Liver (tissue), 3 donors: Measurements from ENCODE around the gene MOV10.

Source experiments
- EGR1 ChIP-seq, 2 donors: IDR thresholded peaks; 2 replicates each; pipeline ENCODE4 v1.6.1; 2016 to 2018; ENCODE audit warnings: antibody characterized with exemption in 2 of 2, low read depth in 2 of 2
- GABPA ChIP-seq, 2 donors: IDR thresholded peaks in 1 of 2; conservative IDR thresholded peaks in 1 of 2; 2 replicates each; pipeline ENCODE4 v1.6.1; 2016; ENCODE audit warnings: antibody characterized with exemption in 2 of 2, mild to moderate bottlenecking in 1 of 2, moderate library complexity in 1 of 2
- HNF4G ChIP-seq: IDR thresholded peaks from 2 replicates; pipeline ENCODE4 v1.6.1; 2016; ENCODE audit warnings: antibody characterized with exemption
- JUND ChIP-seq, 2 donors: IDR thresholded peaks; 2 replicates each; pipeline ENCODE4 v1.6.1; 2016; ENCODE audit warnings: antibody characterized with exemption in 2 of 2
- RAD21 ChIP-seq, 2 donors: IDR thresholded peaks; 2 replicates each; pipeline ENCODE4 v1.6.1; 2016; ENCODE audit warnings: antibody characterized with exemption in 2 of 2, mild to moderate bottlenecking in 2 of 2
- RXRA ChIP-seq, 2 donors: IDR thresholded peaks; 2 replicates each; pipeline ENCODE4 v1.6.1; 2017 to 2018; ENCODE audit warnings: antibody characterized with exemption in 2 of 2, mild to moderate bottlenecking in 1 of 2
- SP1 ChIP-seq: IDR thresholded peaks from 2 replicates; pipeline ENCODE4 v1.6.1; 2018; ENCODE audit warnings: antibody characterized with exemption, mild to moderate bottlenecking
- TAF1 ChIP-seq: conservative IDR thresholded peaks from 2 replicates; pipeline ENCODE4 v1.6.1; 2016; ENCODE audit warnings: antibody characterized with exemption, mild to moderate bottlenecking
- YY1 ChIP-seq: IDR thresholded peaks from 2 replicates; pipeline ENCODE4 v1.6.1; 2016; ENCODE audit warnings: antibody characterized with exemption, mild to moderate bottlenecking
- TF ChIP-seq, protein P1 (sequence below): fragments of 150-350 bp; IDR thresholded peaks from 2 replicates; pipeline ENCODE4 v1.5.1; 2017; ENCODE audit warnings: improper control_type of control experiment, low read depth, low read length; ENCODE audit not compliant: missing input control
- TF ChIP-seq, protein P2 (sequence below): IDR thresholded peaks from 2 replicates; pipeline ENCODE4 v1.6.1; 2016; ENCODE audit warnings: antibody characterized with exemption, mild to moderate bottlenecking
- TF ChIP-seq, protein P3 (sequence below): IDR thresholded peaks from 2 replicates; pipeline ENCODE4 v1.6.1; 2016; ENCODE audit warnings: antibody characterized with exemption
- TF ChIP-seq, protein P4 (sequence below): IDR thresholded peaks from 2 replicates; pipeline ENCODE4 v1.6.1; 2016; ENCODE audit warnings: antibody characterized with exemption
- donor health status: healthy.
- donor health status: healthy.

DNA sequence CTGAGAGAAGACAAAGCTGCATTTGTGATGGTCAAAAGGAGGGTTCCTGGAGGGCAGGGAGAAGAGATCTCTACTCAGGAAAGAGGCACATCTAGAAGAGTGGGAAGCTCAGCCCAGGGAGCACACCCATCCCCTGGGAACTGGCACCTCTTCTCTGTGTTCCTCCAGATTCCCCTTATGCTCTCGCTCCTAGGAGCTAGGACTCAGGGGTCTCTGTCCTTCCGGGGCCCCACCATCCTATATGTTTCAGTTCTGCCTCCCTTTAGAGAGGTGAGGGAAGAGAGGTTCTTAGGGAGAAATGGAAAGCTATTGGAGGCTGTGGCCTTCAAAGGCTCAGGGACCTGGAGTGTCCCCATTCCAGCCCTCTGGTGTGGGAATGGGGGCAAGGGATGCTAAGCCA is 45.2 kb downstream of the MOV10 start:
- TF ChIP-seq JUND (IDR thresholded peaks at IDR 0.05) (no peak), SP1 (no peak), TAF1 (no peak), YY1 (no peak), RAD21 (IDR thresholded peaks at IDR 0.05) (no peak), RXRA (IDR thresholded peaks at IDR 0.05) (no peak), GABPA (IDR thresholded peaks at IDR 0.05 in 1 of 2, conservative IDR thresholded peaks at IDR 0.05 in 1 of 2) (no peak), EGR1 (IDR thresholded peaks at IDR 0.05; ENCODE audit: low read depth in 2 of 2) (no peak), HNF4G (no peak)
- TF ChIP-seq, protein P1, sequence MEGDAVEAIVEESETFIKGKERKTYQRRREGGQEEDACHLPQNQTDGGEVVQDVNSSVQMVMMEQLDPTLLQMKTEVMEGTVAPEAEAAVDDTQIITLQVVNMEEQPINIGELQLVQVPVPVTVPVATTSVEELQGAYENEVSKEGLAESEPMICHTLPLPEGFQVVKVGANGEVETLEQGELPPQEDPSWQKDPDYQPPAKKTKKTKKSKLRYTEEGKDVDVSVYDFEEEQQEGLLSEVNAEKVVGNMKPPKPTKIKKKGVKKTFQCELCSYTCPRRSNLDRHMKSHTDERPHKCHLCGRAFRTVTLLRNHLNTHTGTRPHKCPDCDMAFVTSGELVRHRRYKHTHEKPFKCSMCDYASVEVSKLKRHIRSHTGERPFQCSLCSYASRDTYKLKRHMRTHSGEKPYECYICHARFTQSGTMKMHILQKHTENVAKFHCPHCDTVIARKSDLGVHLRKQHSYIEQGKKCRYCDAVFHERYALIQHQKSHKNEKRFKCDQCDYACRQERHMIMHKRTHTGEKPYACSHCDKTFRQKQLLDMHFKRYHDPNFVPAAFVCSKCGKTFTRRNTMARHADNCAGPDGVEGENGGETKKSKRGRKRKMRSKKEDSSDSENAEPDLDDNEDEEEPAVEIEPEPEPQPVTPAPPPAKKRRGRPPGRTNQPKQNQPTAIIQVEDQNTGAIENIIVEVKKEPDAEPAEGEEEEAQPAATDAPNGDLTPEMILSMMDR, result no peak
- TF ChIP-seq, protein P2, sequence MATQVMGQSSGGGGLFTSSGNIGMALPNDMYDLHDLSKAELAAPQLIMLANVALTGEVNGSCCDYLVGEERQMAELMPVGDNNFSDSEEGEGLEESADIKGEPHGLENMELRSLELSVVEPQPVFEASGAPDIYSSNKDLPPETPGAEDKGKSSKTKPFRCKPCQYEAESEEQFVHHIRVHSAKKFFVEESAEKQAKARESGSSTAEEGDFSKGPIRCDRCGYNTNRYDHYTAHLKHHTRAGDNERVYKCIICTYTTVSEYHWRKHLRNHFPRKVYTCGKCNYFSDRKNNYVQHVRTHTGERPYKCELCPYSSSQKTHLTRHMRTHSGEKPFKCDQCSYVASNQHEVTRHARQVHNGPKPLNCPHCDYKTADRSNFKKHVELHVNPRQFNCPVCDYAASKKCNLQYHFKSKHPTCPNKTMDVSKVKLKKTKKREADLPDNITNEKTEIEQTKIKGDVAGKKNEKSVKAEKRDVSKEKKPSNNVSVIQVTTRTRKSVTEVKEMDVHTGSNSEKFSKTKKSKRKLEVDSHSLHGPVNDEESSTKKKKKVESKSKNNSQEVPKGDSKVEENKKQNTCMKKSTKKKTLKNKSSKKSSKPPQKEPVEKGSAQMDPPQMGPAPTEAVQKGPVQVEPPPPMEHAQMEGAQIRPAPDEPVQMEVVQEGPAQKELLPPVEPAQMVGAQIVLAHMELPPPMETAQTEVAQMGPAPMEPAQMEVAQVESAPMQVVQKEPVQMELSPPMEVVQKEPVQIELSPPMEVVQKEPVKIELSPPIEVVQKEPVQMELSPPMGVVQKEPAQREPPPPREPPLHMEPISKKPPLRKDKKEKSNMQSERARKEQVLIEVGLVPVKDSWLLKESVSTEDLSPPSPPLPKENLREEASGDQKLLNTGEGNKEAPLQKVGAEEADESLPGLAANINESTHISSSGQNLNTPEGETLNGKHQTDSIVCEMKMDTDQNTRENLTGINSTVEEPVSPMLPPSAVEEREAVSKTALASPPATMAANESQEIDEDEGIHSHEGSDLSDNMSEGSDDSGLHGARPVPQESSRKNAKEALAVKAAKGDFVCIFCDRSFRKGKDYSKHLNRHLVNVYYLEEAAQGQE, result no peak
- TF ChIP-seq, protein P3, sequence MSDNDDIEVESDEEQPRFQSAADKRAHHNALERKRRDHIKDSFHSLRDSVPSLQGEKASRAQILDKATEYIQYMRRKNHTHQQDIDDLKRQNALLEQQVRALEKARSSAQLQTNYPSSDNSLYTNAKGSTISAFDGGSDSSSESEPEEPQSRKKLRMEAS, result no peak
- TF ChIP-seq, protein P4, sequence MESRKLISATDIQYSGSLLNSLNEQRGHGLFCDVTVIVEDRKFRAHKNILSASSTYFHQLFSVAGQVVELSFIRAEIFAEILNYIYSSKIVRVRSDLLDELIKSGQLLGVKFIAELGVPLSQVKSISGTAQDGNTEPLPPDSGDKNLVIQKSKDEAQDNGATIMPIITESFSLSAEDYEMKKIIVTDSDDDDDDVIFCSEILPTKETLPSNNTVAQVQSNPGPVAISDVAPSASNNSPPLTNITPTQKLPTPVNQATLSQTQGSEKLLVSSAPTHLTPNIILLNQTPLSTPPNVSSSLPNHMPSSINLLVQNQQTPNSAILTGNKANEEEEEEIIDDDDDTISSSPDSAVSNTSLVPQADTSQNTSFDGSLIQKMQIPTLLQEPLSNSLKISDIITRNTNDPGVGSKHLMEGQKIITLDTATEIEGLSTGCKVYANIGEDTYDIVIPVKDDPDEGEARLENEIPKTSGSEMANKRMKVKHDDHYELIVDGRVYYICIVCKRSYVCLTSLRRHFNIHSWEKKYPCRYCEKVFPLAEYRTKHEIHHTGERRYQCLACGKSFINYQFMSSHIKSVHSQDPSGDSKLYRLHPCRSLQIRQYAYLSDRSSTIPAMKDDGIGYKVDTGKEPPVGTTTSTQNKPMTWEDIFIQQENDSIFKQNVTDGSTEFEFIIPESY, result no peak
